Lower leg skin (tissue), 3 donors: ENCODE measurements around the gene FTO.

Experiments
- POLR2A ChIP-seq, 2 donors: fragments of 450-650 bp; IDR thresholded peaks; one replicate each; pipeline ENCODE4 v1.6.1; 2016 to 2017; ENCODE audit warnings: antibody characterized with exemption in 2 of 2, mild to moderate bottlenecking in 1 of 2, moderate library complexity in 1 of 2
- TF ChIP-seq, protein P1 (sequence below), 3 donors: fragments of 450-650 bp; IDR thresholded peaks; one replicate each; pipeline ENCODE4 v1.5.1; 2016; ENCODE audit warnings: antibody characterized with exemption in 3 of 3, mild to moderate bottlenecking in 3 of 3, moderate library complexity in 2 of 3

DNA sequence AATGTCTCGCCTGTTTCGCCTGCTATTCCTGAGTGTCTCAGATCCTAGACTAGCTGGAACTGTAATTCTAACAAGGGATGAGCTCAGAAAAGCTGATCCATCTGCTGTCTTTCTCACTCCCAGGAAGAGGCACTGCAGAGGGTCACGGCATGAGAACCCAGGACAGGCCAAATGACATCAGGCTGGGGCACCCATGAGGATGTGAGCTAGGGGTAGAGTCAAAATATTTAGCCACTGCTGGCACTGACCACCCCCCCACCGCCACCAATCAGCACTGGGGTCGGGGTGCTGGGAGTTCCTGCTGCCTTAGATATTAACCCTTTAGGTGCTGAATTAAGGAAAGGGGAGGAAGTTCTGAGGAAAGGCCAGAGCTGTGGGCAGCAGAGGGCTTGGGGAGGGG lies 470.2 kb downstream of the FTO start:
- TF ChIP-seq, protein P1, sequence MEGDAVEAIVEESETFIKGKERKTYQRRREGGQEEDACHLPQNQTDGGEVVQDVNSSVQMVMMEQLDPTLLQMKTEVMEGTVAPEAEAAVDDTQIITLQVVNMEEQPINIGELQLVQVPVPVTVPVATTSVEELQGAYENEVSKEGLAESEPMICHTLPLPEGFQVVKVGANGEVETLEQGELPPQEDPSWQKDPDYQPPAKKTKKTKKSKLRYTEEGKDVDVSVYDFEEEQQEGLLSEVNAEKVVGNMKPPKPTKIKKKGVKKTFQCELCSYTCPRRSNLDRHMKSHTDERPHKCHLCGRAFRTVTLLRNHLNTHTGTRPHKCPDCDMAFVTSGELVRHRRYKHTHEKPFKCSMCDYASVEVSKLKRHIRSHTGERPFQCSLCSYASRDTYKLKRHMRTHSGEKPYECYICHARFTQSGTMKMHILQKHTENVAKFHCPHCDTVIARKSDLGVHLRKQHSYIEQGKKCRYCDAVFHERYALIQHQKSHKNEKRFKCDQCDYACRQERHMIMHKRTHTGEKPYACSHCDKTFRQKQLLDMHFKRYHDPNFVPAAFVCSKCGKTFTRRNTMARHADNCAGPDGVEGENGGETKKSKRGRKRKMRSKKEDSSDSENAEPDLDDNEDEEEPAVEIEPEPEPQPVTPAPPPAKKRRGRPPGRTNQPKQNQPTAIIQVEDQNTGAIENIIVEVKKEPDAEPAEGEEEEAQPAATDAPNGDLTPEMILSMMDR (IDR thresholded peaks at IDR 0.05), result no peak
- TF ChIP-seq POLR2A (IDR thresholded peaks at IDR 0.05), result no peak
